HCT116 (cell line): ENCODE results near the gene SEC22C. TPM values are rescaled to one million over a fixed set of nuclear protein-coding genes. Genes with fewer than 3 reads are reported as not detected.

ENCODE experiments used
- ATAC-seq: fragments of 200-7000 bp; cut with Tn5 transposase; 2 replicates; pipeline ENCODE4 v1.9.1; 2020; ENCODE audit warnings: mild to moderate bottlenecking, moderate library complexity
- BruUV-seq: library from RNA; stranded (reverse); fragments of 400-500 nt; replicated peaks from 2 replicates; lab custom pipeline; 2021; lab: Mats Ljungman, UMichigan
- CTCF ChIA-PET: fragments of 300-600 bp; sonication (Branson Sonifier 250); formaldehyde crosslinking; loops from one replicate; lab custom pipeline; 2021; ENCODE audit warnings: antibody characterized with exemption; lab: Charles Lee
- POLR2A ChIA-PET: fragments of 300-600, 350-600 bp; sonication (Branson Sonifier 250); formaldehyde crosslinking; loops from one replicate; lab custom pipeline; 2021; ENCODE audit warnings: antibody characterized with exemption; lab: Charles Lee
- RAD21 ChIA-PET, 2 experiments: fragments of 300-600 bp; sonication (Branson Sonifier 250); formaldehyde crosslinking; loops; one replicate each; lab custom pipeline; 2023; ENCODE audit warnings: low total read pairs in 2 of 2; ENCODE audit not compliant: uncharacterized antibody in 2 of 2, unreplicated experiment in 2 of 2, low non-redundant PET in 1 of 2; lab: Charles Lee
- DNase-seq: peaks from one replicate; pipeline ENCODE4 v3.0.0-alpha.2; 2010; ENCODE audit warnings: low read depth, low spot score
- H2AFZ ChIP-seq: fragments of 200-600 bp; shearing (Covaris generic), sonication (generic); 2 replicates; pipeline ENCODE4 v1.6.1; 2017; ENCODE audit warnings: low read depth, mixed run types, mixed read lengths, antibody characterized with exemption, low read length; ENCODE audit not compliant: poor library complexity, severe bottlenecking
- H3K27ac ChIP-seq: 2 replicates; pipeline ENCODE4 v1.5.1; 2012; ENCODE audit warnings: low read depth, low read length
- H3K27me3 ChIP-seq: fragments of 200-600 bp; sonication (generic); 2 replicates; pipeline ENCODE4 v1.6.1; 2016; ENCODE audit warnings: mixed run types, low read length, mixed read lengths; ENCODE audit not compliant: insufficient read depth
- H3K36me3 ChIP-seq, 2 experiments: fragments of 200-500 bp in 1 of 2; fragments of 200-600 bp in 1 of 2; sonication (Bioruptor generic) in 1 of 2; sonication (generic) in 1 of 2; 2 replicates each; pipeline versions ENCODE4 v1.5.1 to v1.6.1; 2014 to 2016; ENCODE audit warnings: low read length in 2 of 2, inconsistent platforms in 1 of 2, mixed read lengths in 1 of 2, mixed run types in 1 of 2; ENCODE audit not compliant: insufficient read depth in 2 of 2, control insufficient read depth in 1 of 2
- H3K4me1 ChIP-seq, 2 experiments: fragments of 200-600 bp in 1 of 2; sonication (generic) in 1 of 2; 2 replicates each; pipeline versions ENCODE4 v1.5.1 to v1.6.1; 2012 to 2017; ENCODE audit warnings: low read length in 2 of 2, inconsistent platforms in 1 of 2, mild to moderate bottlenecking in 1 of 2, mixed read lengths in 1 of 2, mixed run types in 1 of 2, moderate library complexity in 1 of 2; ENCODE audit not compliant: insufficient read depth in 2 of 2, control insufficient read depth in 1 of 2
- H3K4me2 ChIP-seq: fragments of 200-600 bp; sonication (generic); 2 replicates; pipeline ENCODE4 v1.6.1; 2017; ENCODE audit warnings: mixed run types, low read length, mixed read lengths
- H3K4me3 ChIP-seq, 2 experiments: fragments of 200-600 bp in 1 of 2; sonication (generic) in 1 of 2; replicated peaks in 1 of 2; 2 replicates each; pipeline ENCODE4 v1.5.1; 2011 to 2016; ENCODE audit warnings: low read length in 2 of 2, control low read depth in 1 of 2, low read depth in 1 of 2, mild to moderate bottlenecking in 1 of 2, mixed read lengths in 1 of 2, mixed run types in 1 of 2
- H3K79me2 ChIP-seq: fragments of 200-600 bp; sonication (generic); 2 replicates; pipeline ENCODE4 v1.6.1; 2017; ENCODE audit warnings: mild to moderate bottlenecking, mixed run types, low read length, moderate library complexity, mixed read lengths; ENCODE audit not compliant: insufficient read depth
- H3K9ac ChIP-seq: fragments of 200-600 bp; sonication (generic); 2 replicates; pipeline ENCODE4 v1.6.1; 2016; ENCODE audit warnings: low read length, mixed read lengths
- H3K9me2 ChIP-seq: fragments of 200-600 bp; sonication (generic), shearing (Covaris generic); 2 replicates; pipeline ENCODE4 v1.6.1; 2017; ENCODE audit warnings: mixed run types, mild to moderate bottlenecking, moderate library complexity; ENCODE audit not compliant: insufficient read depth
- H3K9me3 ChIP-seq, 2 experiments: fragments of 200-500 bp in 1 of 2; fragments of 200-600 bp in 1 of 2; sonication (Bioruptor generic) in 1 of 2; sonication (generic) in 1 of 2; 2 replicates each; pipeline ENCODE4 v1.6.1; 2014 to 2017; ENCODE audit warnings: low read length in 2 of 2, mixed read lengths in 2 of 2, inconsistent platforms in 1 of 2, low read depth in 1 of 2, mild to moderate bottlenecking in 1 of 2, mixed run types in 1 of 2, moderate library complexity in 1 of 2; ENCODE audit not compliant: control insufficient read depth in 1 of 2, insufficient read depth in 1 of 2
- H4K20me1 ChIP-seq: fragments of 200-600 bp; sonication (generic), shearing (Covaris generic); 2 replicates; pipeline ENCODE4 v1.6.1; 2017; ENCODE audit warnings: mixed run types, mild to moderate bottlenecking, moderate library complexity; ENCODE audit not compliant: insufficient read depth
- CEBPB ChIP-seq: IDR thresholded peaks from 2 replicates; pipeline ENCODE4 v1.6.1; 2012; ENCODE audit warnings: low read depth
- EGR1 ChIP-seq: IDR thresholded peaks from 2 replicates; pipeline ENCODE4 v1.6.1; 2012; ENCODE audit warnings: low read depth
- EZH2phosphoT487 ChIP-seq: fragments of 200-600 bp; IDR thresholded peaks from 2 replicates; pipeline ENCODE4 v1.6.1; 2018; ENCODE audit warnings: antibody characterized with exemption, borderline replicate concordance
- RAD21 ChIP-seq: IDR thresholded peaks from 2 replicates; pipeline ENCODE4 v1.6.1; 2012; ENCODE audit warnings: low read depth, mild to moderate bottlenecking
- SP1 ChIP-seq: IDR thresholded peaks from 2 replicates; pipeline ENCODE4 v1.6.1; 2012; ENCODE audit warnings: low read depth
- TCF7L2 ChIP-seq: IDR thresholded peaks from 2 replicates; pipeline ENCODE4 v1.7.0; 2011; ENCODE audit warnings: borderline replicate concordance, inconsistent platforms; ENCODE audit not compliant: insufficient read depth, insufficient read length; ENCODE audit errors: extremely low read depth
- YY1 ChIP-seq: IDR thresholded peaks from 2 replicates; pipeline ENCODE4 v1.6.1; 2011; ENCODE audit warnings: low read length, low read depth, moderate library complexity, mild to moderate bottlenecking; ENCODE audit not compliant: insufficient replicate concordance; ENCODE audit errors: extremely low read depth
- ZFX ChIP-seq: fragments of 450-650 bp; IDR thresholded peaks from 2 replicates; pipeline ENCODE4 v1.6.1; 2017
- intact Hi-C: fragments of 100-400 bp; cut with micrococcal nuclease; formaldehyde crosslinking; loops from 2 replicates; pipeline ENCODE4 v1.10.0; 2022
- total RNA-seq: library from RNA; stranded (reverse); gene quantifications from one replicate; pipeline ENCODE4 v1.2.1, GENCODE V29; 2021; ENCODE audit not compliant: unreplicated experiment
- TF ChIP-seq, protein P1 (sequence below), 3 experiments: fragments of 200-600 bp in 1 of 3; sonication (generic) in 1 of 3; IDR thresholded peaks in 2 of 3; conservative IDR thresholded peaks in 1 of 3; 2 replicates each; pipeline ENCODE4 v1.5.1; 2012 to 2017; ENCODE audit warnings: low read depth in 2 of 3, low read length in 2 of 3, antibody characterized with exemption in 1 of 3, borderline replicate concordance in 1 of 3, control low read depth in 1 of 3, mild to moderate bottlenecking in 1 of 3, mixed read lengths in 1 of 3, mixed run types in 1 of 3, moderate library complexity in 1 of 3; ENCODE audit not compliant: insufficient read depth in 1 of 3
- TF ChIP-seq, protein P2 (sequence below): IDR thresholded peaks from 2 replicates; pipeline ENCODE4 v1.6.1; 2011; ENCODE audit warnings: mild to moderate bottlenecking, low read length, moderate library complexity; ENCODE audit not compliant: insufficient replicate concordance; ENCODE audit errors: extremely low read depth

SEC22C gene
- total RNA-seq, 1 experiment from 2014 or later = 43.4 TPM

DNA sequence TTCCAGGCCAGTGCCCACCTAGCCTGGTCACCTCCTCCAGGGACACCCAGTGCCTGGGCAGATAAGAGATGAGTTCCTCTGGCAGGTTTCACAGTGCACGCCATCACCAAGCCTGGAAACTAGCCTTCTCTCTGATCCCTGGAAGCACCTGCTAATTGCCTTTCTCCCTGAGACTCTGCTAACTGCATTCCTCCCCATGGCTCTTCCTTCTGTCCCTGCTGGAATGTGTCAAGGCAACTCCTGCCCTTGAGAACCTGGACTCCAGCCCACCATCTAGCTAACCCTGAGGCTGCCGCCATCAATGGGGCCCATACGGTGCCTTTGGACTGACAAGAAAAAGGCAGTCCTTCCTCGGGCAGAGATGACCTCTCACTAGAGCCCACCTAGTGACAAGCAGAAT lies 60.9 kb downstream of the SEC22C start:
- no peak for TF ChIP-seq ZFX
- TF ChIP-seq RAD21 = no peak
- TF ChIP-seq CEBPB = no peak
- TF ChIP-seq, protein P1, sequence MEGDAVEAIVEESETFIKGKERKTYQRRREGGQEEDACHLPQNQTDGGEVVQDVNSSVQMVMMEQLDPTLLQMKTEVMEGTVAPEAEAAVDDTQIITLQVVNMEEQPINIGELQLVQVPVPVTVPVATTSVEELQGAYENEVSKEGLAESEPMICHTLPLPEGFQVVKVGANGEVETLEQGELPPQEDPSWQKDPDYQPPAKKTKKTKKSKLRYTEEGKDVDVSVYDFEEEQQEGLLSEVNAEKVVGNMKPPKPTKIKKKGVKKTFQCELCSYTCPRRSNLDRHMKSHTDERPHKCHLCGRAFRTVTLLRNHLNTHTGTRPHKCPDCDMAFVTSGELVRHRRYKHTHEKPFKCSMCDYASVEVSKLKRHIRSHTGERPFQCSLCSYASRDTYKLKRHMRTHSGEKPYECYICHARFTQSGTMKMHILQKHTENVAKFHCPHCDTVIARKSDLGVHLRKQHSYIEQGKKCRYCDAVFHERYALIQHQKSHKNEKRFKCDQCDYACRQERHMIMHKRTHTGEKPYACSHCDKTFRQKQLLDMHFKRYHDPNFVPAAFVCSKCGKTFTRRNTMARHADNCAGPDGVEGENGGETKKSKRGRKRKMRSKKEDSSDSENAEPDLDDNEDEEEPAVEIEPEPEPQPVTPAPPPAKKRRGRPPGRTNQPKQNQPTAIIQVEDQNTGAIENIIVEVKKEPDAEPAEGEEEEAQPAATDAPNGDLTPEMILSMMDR (IDR thresholded peaks at IDR 0.05 in 2 of 3, conservative IDR thresholded peaks at IDR 0.05 in 1 of 3; ENCODE audit: borderline replicate concordance in 1 of 3, insufficient read depth in 1 of 3, low read depth in 2 of 3, low read length in 2 of 3) = no peak
- no peak for TF ChIP-seq TCF7L2
- TF ChIP-seq EGR1 = no peak
- TF ChIP-seq, protein P2, sequence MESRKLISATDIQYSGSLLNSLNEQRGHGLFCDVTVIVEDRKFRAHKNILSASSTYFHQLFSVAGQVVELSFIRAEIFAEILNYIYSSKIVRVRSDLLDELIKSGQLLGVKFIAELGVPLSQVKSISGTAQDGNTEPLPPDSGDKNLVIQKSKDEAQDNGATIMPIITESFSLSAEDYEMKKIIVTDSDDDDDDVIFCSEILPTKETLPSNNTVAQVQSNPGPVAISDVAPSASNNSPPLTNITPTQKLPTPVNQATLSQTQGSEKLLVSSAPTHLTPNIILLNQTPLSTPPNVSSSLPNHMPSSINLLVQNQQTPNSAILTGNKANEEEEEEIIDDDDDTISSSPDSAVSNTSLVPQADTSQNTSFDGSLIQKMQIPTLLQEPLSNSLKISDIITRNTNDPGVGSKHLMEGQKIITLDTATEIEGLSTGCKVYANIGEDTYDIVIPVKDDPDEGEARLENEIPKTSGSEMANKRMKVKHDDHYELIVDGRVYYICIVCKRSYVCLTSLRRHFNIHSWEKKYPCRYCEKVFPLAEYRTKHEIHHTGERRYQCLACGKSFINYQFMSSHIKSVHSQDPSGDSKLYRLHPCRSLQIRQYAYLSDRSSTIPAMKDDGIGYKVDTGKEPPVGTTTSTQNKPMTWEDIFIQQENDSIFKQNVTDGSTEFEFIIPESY = no peak
- no peak for TF ChIP-seq SP1
- no peak for TF ChIP-seq EZH2phosphoT487
- TF ChIP-seq YY1 = no peak
- no peaks in the 10 kb centered on the region for H3K9me2 ChIP-seq
- H3K4me2 ChIP-seq = no peak overlapping the region
- no peak overlapping the region for H2AFZ ChIP-seq
- BruUV-seq = no TSS peak
- ChIA-PET RAD21 (no interaction called here), POLR2A (no interaction called here), CTCF (no interaction called here)
- H3K4me3 ChIP-seq = no peak overlapping the region
- H4K20me1 ChIP-seq = no peaks in the 10 kb centered on the region
- H3K27me3 ChIP-seq = no peaks in the 10 kb centered on the region
- no peak overlapping the region for H3K27ac ChIP-seq
- intact Hi-C loops = no loop called here
- ATAC-seq = no peak
- no peak overlapping the region for H3K9ac ChIP-seq
- no peak for DNase-seq
- H3K9me3 ChIP-seq = no peaks in the 10 kb centered on the region
- H3K36me3 ChIP-seq = no peaks in the 10 kb centered on the region
- H3K79me2 ChIP-seq = no peaks in the 10 kb centered on the region
- no peaks in the 10 kb centered on the region for H3K4me1 ChIP-seq
